ENCODE results near the gene VKORC1. TPM values are rescaled to one million over a fixed set of nuclear protein-coding genes. Genes with fewer than 3 reads are reported as not detected.
"Not testable (repeated sequence)": the region's sequence is repeated elsewhere in the genome, so short reads cannot be mapped to it uniquely, and the experiment has no call there.

Gene VKORC1
- total and polyA plus RNA-seq, 8 donors, result 62.0 to 102 (median 64.8) TPM

GRCh38 chr16:31107465-31107867 lies 12.9 kb upstream of the VKORC1 start:
- Histone ChIP-seq H3K4me1 (peaks cover 14 to 40% of the 10 kb centered on the region in 2 donors), H3K9me3 (no peaks in the 10 kb centered on the region), H3K27me3 (no peaks in the 10 kb centered on the region), H3K27ac (no peak overlapping the region), H3K4me3 (no peak overlapping the region), H3K36me3 (peaks cover 0 to 31% of the 10 kb centered on the region in 2 donors)
- intact Hi-C loops (cut with DNase I), result no loop called here
- no peak for ATAC-seq
- DNase-seq, result no peak
- no peak for TF ChIP-seq CTCF (IDR thresholded peaks at IDR 0.05)

GRCh38 chr16:31106509-31107464 lies 12.2 kb upstream of the VKORC1 start:
- Histone ChIP-seq H3K4me3 (no peak overlapping the region), H3K4me1 (peaks cover 14 to 34% of the 10 kb centered on the region in 2 donors), H3K27me3 (no peaks in the 10 kb centered on the region), H3K36me3 (peaks cover 0 to 24% of the 10 kb centered on the region in 2 donors), H3K9me3 (no peaks in the 10 kb centered on the region), H3K27ac (no peak overlapping the region)
- no peak for ATAC-seq
- DNase-seq, result no peak
- intact Hi-C loops (cut with DNase I), result no loop called here
- TF ChIP-seq CTCF (IDR thresholded peaks at IDR 0.05), result no peak

- H3K4me1 ChIP-seq, result peaks cover 14 to 29% of the 10 kb centered on the region in 2 donors
- TF ChIP-seq CTCF (IDR thresholded peaks at IDR 0.05), result peak; percentile 79 to 81
- H3K27me3 ChIP-seq, result no peaks in the 10 kb centered on the region
- peak overlapping the region in 1 of 2 donors; percentile 62 for H3K27ac ChIP-seq
- H3K9me3 ChIP-seq, result no peaks in the 10 kb centered on the region
- peaks cover 0 to 14% of the 10 kb centered on the region in 2 donors for H3K36me3 ChIP-seq
- ATAC-seq (peak; percentile 93), DNase-seq (peak in 3 of 4 donors; percentile 72 to 97 (median 87))
- intact Hi-C loops (cut with DNase I), result no loop called here
- H3K4me3 ChIP-seq, result peak overlapping the region in 1 of 2 donors; percentile 13
Observed at GRCh38 chr16:31105677-31106213, 11.1 kb upstream of the VKORC1 start.

- intact Hi-C loops (cut with DNase I); H3K9me3 ChIP-seq; DNase-seq: not testable (repeated sequence)
Observed at GRCh38 chr16:31100876-31101641, 6.5 kb upstream of the VKORC1 start.

GRCh38 chr16:31099860-31100638 lies 5.5 kb upstream of the VKORC1 start:
- no peak for DNase-seq
- no peak for TF ChIP-seq CTCF (IDR thresholded peaks at IDR 0.05)

More at GRCh38 chr16:31100876-31101641, 6.5 kb upstream of the VKORC1 start:
- not testable (repeated sequence) for H3K36me3 ChIP-seq, H3K4me3 ChIP-seq, H3K4me1 ChIP-seq, H3K27ac ChIP-seq, H3K27me3 ChIP-seq, ATAC-seq

More at GRCh38 chr16:31099860-31100638, 5.5 kb upstream of the VKORC1 start:
- Histone ChIP-seq H3K27me3 (no peaks in the 10 kb centered on the region), H3K4me3 (no peak overlapping the region), H3K9me3 (no peaks in the 10 kb centered on the region), H3K4me1 (peaks cover 0 to 11% of the 10 kb centered on the region in 2 donors), H3K27ac (no peak overlapping the region), H3K36me3 (no peaks in the 10 kb centered on the region)
- ATAC-seq, result no peak
- intact Hi-C loops (cut with DNase I), result no loop called here
